ENCODE measurements around the gene SEMA4B. TPM values are rescaled to one million over a fixed set of nuclear protein-coding genes. Genes with fewer than 3 reads are reported as not detected.

SEMA4B gene
- polyA plus RNA-seq, 1 donor (not counting 4 experiments of a cell fraction or from before 2014, with no cell fraction given) = 58.7 TPM

- Histone ChIP-seq H3K9me3 (ENCODE audit: control insufficient read depth, low read depth, low read length) (no peaks in the 10 kb centered on the region), H3K4me1 (ENCODE audit: control insufficient read depth, extremely low read depth, insufficient read depth, low read length) (peaks cover 69% of the 10 kb centered on the region), H4K20me1 (ENCODE audit: control insufficient read depth, extremely low read depth, insufficient read depth, low read length) (peaks cover 3% of the 10 kb centered on the region), H2AFZ (ENCODE audit: control insufficient read depth, low read length) (no peak overlapping the region), H3K27ac (ENCODE audit: control insufficient read depth, insufficient read depth, low read length) (no peak overlapping the region), H3K79me2 (ENCODE audit: control insufficient read depth, insufficient read depth, low read length) (peaks cover 86% of the 10 kb centered on the region), H3K4me3 (ENCODE audit: control insufficient read depth in 2 of 3, extremely low read depth in 1 of 3, insufficient read depth in 2 of 3, low read depth in 1 of 3, low read length in 3 of 3) (no peak overlapping the region), H3K36me3 (ENCODE audit: control insufficient read depth in 2 of 2, extremely low read depth in 1 of 2, insufficient read depth in 2 of 2, low read length in 2 of 2) (peaks cover 18 to 62% of the 10 kb centered on the region in 2 experiments), H3K4me2 (ENCODE audit: control insufficient read depth, extremely low read depth, insufficient read depth, low read depth, low read length) (no peak overlapping the region), H3K9ac (ENCODE audit: control insufficient read depth, extremely low read depth, insufficient read depth, low read length) (no peak overlapping the region), H3K9me1 (ENCODE audit: control insufficient read depth, extremely low read depth, insufficient read depth, low read length) (peaks cover 8% of the 10 kb centered on the region), H3K27me3 (ENCODE audit: control insufficient read depth, extremely low read depth, insufficient read depth, low read length) (no peaks in the 10 kb centered on the region)
- DNase-seq (ENCODE audit: low read depth, low spot score) (no peak), FAIRE-seq (no peak)
- dilution Hi-C loops (cut with MboI; ENCODE audit: extremely low pct_ligation_motif_present, low sequenced_read_pairs) = no loop called here
- TF ChIP-seq CTCF (optimal IDR thresholded peaks at IDR 0.05 in 1 of 3, IDR thresholded peaks at IDR 0.05 in 1 of 3, conservative IDR thresholded peaks at IDR 0.05 in 1 of 3; ENCODE audit: extremely low read depth in 1 of 3, insufficient read depth in 2 of 3, low read length in 3 of 3) = no peak
- TF ChIP-seq EZH2 (IDR thresholded peaks at IDR 0.05; ENCODE audit: low read length) = no peak
These were observed 6.1 kb downstream of the SEMA4B start for GRCh38 chr15:90207252-90207651.

GRCh38 chr15:90208356-90208755, 7.2 kb downstream of the SEMA4B start:
- peaks cover 16 to 63% of the 10 kb centered on the region in 2 experiments for H3K36me3 ChIP-seq (ENCODE audit: control insufficient read depth in 2 of 2, extremely low read depth in 1 of 2, insufficient read depth in 2 of 2, low read length in 2 of 2)
- DNase-seq (ENCODE audit: low read depth, low spot score) (no peak), FAIRE-seq (no peak)
- dilution Hi-C loops (cut with MboI; ENCODE audit: extremely low pct_ligation_motif_present, low sequenced_read_pairs) = no loop called here
- H3K9ac ChIP-seq (ENCODE audit: control insufficient read depth, extremely low read depth, insufficient read depth, low read length) = no peak overlapping the region
- no peak overlapping the region for H2AFZ ChIP-seq (ENCODE audit: control insufficient read depth, low read length)
- no peak for TF ChIP-seq CTCF (optimal IDR thresholded peaks at IDR 0.05 in 1 of 3, IDR thresholded peaks at IDR 0.05 in 1 of 3, conservative IDR thresholded peaks at IDR 0.05 in 1 of 3; ENCODE audit: extremely low read depth in 1 of 3, insufficient read depth in 2 of 3, low read length in 3 of 3)
- no peak for TF ChIP-seq EZH2 (IDR thresholded peaks at IDR 0.05; ENCODE audit: low read length)
- no peak overlapping the region for H3K4me2 ChIP-seq (ENCODE audit: control insufficient read depth, extremely low read depth, insufficient read depth, low read depth, low read length)
- peaks cover 3% of the 10 kb centered on the region for H4K20me1 ChIP-seq (ENCODE audit: control insufficient read depth, extremely low read depth, insufficient read depth, low read length)
- H3K79me2 ChIP-seq (ENCODE audit: control insufficient read depth, insufficient read depth, low read length) = peaks cover 79% of the 10 kb centered on the region
- H3K4me3 ChIP-seq (ENCODE audit: control insufficient read depth in 2 of 3, extremely low read depth in 1 of 3, insufficient read depth in 2 of 3, low read depth in 1 of 3, low read length in 3 of 3) = no peak overlapping the region
- peaks cover 72% of the 10 kb centered on the region for H3K4me1 ChIP-seq (ENCODE audit: control insufficient read depth, extremely low read depth, insufficient read depth, low read length)
- H3K27ac ChIP-seq (ENCODE audit: control insufficient read depth, insufficient read depth, low read length) = no peak overlapping the region
- H3K9me3 ChIP-seq (ENCODE audit: control insufficient read depth, low read depth, low read length) = no peaks in the 10 kb centered on the region
- H3K9me1 ChIP-seq (ENCODE audit: control insufficient read depth, extremely low read depth, insufficient read depth, low read length) = peaks cover 8% of the 10 kb centered on the region
- H3K27me3 ChIP-seq (ENCODE audit: control insufficient read depth, extremely low read depth, insufficient read depth, low read length) = no peaks in the 10 kb centered on the region

Data from keratinocyte (primary cell).